ENCODE results near the gene PECR.

Gene PECR

DNA sequence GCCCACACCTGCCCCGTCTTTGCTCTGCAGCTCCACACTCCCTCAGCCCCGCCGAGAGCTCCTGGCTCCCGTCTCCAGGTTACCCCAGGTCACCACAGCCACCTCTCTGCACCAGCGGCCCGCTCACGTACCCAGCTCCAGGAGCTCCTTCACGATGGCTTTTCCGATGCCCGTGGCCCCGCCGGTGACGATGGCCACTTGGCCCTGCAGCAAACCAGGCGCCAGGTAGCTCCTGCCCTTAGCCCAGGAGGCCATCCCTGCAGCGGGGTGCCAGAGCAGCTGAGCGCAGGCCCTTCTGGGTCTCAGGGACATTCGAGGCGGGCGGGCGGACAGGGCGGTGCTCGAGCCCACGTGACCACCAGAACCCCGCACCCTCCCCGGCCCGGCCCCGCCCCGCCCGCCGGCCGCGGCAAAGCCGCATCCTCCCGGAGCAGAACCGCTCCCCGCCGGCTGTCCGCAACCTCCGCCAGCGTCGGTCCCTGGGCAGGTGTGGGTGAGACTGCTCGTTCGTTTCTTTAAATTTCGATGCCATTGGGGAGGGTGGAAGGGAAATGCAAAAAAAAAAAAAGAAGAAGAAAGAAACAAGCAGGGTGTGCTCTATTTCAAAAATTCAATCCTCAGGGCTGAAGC, at the start of gene PECR, which contains the start of gene TMEM169:
Gene PECR (minus strand): TSS at position 323 of the 630 bp plus-strand sequence. CDS start 68 bp downstream, at position 255.
Gene TMEM169 (plus strand): TSS at position 433 of the 630 bp plus-strand sequence. CDS start 14,045 bp downstream, outside the sequence.
- DNase-seq (ENCODE audit: low read depth) = peak; percentile 62

DNA sequence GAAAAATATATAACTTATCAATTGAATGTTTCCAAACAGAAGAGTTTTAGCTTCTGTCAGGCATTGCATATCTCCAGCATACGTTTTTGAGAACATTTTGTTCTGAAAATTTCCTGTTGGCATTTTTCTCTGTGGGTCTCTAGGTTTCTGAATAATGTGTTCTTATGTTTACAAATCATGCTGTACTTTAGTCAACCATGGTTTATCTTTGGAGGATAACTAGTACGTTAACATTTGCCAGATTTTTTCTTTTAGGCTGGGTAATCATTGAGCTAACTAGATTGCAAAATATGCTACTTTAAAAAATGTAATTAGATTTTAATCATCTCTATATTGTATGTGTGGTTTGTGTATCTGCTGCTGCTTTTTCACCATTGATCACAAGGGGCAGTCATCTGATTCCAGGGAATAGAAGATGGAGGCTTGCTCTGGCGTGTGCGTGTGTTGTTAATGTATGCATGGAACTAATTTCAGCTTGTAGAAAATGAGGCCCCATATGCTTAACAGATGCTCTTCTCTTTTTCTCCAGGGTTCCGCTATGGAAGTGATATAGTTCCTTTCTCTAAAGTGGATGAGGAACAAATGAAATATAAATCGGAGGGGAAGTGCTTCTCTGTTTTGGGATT, 48.9 kb upstream of the PECR start:
- no peak for DNase-seq (ENCODE audit: low read depth)

DNA sequence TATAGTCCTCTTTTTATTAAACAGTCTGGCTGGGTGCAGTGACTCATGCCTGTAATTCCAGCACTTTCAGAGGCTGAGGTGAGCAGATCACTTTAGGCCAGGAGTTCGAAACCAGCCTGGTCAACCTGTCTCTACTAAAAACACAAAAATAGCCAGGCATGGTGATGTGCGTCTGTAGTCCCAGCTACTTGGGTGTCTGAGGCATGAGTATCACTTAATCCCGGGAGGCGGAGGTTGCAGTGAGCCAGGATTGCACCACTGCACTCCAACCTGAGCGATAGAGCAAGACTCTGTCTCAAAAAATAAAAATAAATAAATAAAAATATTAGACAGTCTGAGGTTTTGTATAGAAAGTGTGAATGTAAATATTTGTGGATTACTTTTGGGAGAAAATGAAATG, 45.3 kb upstream of the PECR start:
- DNase-seq (ENCODE audit: low read depth) = no peak

DNA sequence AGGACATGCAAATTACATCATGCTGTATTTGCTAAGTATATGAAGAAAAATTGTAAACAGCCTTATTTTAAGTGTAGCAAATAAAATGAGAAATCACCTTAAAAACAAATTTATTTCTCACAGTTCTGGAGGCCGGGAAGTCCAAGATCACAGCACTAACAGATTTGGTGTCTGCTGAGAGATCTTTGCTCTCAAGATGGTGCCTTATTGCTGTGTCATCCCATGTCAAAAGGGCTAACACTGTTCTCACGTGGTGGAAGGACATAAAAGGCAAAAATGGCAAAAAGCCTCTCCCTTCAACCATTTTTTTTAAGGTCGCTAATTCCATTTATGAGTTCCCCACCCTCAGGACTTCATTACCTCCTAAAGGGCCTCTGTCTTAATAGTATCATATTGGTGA, 39.6 kb upstream of the PECR start:
- no peak for DNase-seq (ENCODE audit: low read depth)

DNA sequence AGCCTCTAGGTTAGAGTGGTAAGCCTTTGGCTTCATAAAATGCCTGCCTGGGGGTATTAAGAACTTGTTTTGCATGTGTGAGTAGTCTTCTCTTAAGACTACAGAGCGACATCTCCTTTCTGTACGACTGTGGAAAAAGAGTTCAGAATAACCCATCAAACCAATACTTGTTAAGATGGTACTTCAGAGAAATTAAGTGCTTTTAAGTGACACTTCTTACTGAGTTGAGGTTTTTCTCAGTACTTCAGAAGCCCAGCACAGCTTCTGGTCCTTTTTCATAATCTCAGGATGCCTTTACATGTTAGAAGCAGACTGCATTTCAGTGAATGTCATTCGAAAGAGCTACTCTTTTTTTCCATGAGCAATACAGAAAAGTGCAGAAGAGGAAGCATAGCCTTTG, 38.4 kb upstream of the PECR start:
- DNase-seq (ENCODE audit: low read depth) = no peak

DNA sequence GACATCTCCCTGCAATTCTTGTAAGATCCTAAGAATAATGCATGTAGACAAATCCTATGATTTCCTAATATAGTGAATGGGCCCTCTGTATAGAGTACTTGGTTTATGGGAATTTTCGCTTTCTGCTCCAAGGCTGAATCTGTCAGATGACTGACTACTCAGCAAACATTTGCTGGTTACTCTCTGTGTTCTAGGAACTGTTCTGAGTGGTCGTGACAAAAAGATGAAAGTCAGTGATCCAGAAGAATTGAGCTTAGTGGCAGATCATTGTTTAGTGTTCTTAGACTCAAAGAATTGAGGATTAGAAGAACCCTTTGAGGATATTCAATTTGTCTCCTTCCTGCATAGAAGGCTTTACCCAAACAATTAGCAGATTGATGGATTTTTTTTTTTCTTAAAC, 37.5 kb upstream of the PECR start:
- DNase-seq (ENCODE audit: low read depth) = no peak

DNA sequence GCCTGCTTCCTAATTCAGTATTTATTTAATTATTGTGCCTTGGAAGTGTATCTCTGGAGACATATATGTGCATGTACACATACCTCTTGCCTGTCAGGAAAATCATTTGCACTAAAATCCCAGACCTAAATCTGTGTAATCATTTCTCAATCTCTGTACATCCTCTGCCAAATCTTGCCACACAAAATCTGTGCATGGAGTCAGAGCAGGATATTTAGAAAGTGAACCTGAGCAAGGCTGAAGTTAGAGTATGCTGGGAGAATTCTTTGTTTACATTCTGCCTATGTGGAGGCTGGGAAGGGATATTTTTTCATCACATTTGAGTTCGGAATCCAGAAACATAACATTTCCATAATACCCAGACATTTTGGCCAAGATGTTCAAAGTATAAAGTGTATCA, 36.9 kb upstream of the PECR start:
- no peak for DNase-seq (ENCODE audit: low read depth)

DNA sequence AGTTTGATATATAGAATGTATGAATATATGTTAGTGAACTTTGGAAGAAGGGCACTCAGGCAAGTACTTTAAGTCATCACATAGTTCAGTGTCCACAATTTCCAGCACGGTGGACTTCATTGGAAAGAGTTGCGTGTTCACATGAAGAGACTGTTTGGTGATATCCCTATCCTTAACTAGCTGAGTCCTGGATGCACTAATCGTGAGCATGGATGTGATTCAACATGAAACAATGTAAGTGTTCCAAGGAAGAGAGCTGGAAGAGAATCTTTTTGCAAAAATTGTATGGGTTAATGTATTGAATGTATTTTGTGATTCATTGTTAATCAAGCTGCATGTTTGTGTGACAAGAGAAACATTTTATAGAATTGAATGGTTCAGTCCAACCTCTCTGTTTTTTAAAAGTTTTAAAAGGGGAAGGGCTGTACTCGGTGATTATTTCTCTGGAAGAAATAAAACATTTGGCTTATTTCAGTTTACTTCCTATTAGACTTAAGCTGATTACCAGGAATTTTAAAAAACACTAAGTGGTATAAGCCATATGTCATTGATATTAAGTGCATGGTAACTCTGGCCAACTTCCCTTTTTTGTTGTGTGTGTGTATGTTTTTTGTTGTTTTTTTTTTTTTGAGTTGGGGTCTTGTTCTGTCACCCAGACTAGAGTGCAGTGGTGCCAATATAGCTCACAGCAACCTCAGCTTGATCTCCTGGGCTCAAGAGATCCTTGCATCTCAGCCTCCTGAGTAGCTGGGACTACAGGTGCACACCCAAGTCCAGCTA, 36.1 kb upstream of the PECR start:
- no peak for DNase-seq (ENCODE audit: low read depth)

DNA sequence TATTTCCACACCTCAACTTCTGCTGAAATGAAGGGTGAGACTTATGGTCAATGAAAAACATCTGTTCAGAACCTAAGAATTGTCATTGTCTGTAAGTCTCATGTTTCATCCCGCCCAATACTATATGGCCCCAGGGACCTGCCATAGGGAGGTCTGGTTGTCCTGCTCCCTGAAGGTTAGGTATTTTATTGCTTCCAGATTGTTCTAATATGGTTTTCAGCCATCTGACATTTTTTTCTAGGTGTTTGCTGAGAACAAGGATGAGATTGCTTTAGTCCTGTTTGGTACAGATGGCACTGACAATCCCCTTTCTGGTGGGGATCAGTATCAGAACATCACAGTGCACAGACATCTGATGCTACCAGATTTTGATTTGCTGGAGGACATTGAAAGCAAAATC, 34.8 kb upstream of the PECR start:
- DNase-seq (ENCODE audit: low read depth) = no peak

DNA sequence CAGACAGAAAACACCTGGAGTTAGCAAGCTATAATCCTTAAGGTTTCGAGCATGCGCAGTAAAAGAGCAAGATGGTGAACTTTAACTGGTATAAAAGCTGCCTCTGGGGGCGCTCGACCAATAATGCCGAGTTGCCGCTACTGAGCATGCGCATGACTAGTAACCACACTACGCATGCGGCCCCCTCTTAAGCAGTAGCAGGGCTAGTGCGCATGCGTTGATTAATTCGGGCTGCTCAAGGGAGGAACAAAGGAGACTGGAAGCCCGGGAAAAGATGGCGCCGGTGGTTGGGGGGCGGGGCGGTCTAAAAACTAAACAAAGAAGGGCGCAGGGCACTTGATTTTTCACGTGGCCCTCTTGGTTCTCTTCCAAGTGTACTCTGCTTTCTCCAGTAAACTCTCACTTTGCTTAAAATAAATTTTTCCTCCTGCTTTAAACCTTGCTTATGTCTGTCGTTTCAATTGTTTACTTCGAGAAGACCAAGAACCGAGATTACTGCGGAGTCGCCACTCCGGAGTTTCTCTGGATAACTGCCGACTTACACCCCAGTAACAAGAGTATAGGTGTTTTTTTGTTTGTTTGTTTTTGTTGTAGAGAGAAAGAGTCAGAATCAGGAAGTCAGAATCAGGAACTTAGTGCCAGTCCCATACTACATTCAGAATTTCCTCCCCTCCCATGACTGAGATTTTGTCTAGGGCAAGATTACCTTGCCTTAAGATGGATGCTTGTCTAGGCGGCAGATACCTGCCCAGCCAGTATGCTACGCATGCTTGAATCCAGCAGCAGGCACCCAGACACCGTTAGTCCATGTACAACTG, 33.3 kb upstream of the PECR start:
- DNase-seq (ENCODE audit: low read depth) = peak; percentile 94

DNA sequence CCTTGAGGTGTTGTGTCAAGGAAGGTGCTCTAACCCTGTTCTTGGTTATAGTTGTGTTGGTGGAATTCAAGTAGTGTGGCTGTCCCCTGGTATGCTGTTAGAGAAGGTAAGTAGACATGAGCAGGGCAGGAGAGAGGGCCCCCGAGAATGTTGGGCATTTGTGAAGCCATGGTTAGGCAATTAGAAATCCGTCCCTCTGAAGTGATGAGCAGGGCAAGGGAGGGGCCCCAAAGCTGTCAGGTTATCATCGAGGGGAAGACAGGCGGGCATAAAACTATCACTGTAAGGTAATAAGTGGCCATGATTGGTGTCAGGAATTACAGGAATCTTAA, 32.7 kb upstream of the PECR start:
- no peak for DNase-seq (ENCODE audit: low read depth)

DNA sequence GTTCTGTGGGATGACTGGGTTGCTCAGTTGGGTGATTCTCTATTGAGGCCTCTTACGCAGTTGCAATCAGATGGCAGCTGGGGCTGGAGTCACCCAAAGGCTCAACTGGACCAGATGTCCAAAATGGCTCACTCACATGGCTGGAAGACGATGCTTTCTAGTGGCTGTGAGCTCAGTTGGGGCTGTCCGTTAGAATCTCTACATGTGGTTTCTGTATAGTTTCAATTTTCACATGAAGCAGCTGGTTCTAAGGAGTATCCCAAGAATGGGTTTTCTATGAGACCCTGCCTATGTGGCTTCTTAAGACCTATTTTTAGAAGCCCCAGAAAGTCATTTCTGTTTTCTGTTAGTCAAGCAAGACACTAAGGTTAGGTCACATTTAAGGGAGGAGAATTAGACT, 32.0 kb upstream of the PECR start:
- DNase-seq (ENCODE audit: low read depth) = no peak

DNA sequence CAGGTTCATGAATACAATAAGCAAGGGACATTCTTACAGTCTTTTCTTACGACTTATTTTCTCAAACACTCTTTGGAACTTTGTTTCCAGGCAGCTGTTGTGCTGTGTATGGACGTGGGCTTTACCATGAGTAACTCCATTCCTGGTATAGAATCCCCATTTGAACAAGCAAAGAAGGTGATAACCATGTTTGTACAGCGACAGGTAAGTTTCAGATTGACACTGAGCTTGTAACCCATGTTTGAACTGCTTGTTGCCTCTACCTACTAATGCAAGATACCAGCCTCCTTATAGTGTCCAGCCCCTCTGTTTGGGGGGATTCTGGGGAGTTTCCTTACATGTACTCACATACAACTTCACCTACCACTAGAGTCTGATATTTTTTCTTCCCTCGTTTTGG, 31.3 kb upstream of the PECR start:
- no peak for DNase-seq (ENCODE audit: low read depth)

DNA sequence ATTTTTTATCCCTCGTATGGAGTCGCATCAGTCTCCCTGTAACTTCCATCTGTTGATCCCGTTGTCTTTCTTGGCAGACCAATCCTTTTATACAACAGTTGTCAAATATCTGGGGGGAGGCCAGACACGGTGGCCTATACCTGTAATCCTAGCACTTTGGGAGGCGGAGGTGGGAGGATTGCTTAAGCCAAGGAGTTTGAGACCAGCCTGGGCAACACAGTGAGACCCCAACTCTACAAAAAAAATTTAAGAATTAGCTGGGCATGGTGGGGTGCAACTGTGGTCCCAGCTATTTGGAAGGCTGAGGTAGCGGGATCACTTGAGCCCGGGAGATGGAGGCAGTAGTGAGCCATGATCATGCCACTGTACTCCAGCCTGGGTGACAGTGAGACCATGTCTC, 29.5 kb upstream of the PECR start:
- DNase-seq (ENCODE audit: low read depth) = no peak

DNA sequence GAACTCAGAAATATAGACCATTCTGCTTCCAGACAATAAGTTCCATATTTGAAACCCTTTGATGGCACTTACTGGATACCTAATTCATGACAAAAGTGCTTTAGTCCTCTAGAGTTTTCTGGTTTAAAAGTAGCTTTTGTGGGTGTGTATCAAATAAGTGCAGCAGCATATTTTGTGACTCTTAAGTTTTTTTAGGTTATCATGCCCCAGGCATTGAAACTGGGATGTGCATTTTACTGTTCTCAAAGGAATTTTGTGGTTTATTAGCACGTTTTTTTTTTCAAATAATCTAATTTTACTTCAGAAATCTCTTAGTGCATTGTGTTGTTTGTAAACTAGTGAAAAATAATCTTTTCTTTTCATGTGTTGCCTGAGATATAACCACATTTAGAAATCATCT, 29.0 kb upstream of the PECR start:
- no peak for DNase-seq (ENCODE audit: low read depth)

DNA sequence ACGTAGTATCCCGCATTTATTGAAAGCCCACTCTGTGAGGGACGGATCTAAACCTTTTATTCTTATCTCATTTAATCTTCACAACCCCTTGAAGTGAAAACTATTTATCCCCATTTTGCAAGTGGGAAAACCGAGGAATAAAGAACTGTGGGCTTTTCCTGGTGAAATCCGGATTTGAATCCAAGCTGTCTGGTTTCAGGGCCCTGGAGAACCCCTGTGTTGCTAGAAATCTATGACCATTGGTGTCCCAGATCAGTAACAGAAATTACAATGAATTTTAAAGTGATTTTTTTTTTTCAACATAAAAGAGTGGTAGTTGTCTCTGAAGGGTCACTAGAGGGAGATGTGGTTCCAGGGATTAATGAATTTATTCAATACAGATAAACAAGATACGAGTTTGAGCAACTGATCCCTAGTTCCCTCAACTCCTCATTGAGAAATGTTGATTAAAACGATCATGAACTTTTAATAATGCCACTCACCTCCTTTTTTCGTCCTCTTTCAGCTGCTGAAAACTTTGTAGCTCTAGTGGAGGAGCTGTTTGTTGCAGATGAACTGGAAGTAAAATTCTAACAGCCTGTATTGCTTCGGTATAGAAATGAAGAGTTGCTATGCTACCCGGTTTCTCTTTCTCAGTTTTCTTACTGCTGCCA, 28.5 kb upstream of the PECR start:
- DNase-seq (ENCODE audit: low read depth) = no peak

DNA sequence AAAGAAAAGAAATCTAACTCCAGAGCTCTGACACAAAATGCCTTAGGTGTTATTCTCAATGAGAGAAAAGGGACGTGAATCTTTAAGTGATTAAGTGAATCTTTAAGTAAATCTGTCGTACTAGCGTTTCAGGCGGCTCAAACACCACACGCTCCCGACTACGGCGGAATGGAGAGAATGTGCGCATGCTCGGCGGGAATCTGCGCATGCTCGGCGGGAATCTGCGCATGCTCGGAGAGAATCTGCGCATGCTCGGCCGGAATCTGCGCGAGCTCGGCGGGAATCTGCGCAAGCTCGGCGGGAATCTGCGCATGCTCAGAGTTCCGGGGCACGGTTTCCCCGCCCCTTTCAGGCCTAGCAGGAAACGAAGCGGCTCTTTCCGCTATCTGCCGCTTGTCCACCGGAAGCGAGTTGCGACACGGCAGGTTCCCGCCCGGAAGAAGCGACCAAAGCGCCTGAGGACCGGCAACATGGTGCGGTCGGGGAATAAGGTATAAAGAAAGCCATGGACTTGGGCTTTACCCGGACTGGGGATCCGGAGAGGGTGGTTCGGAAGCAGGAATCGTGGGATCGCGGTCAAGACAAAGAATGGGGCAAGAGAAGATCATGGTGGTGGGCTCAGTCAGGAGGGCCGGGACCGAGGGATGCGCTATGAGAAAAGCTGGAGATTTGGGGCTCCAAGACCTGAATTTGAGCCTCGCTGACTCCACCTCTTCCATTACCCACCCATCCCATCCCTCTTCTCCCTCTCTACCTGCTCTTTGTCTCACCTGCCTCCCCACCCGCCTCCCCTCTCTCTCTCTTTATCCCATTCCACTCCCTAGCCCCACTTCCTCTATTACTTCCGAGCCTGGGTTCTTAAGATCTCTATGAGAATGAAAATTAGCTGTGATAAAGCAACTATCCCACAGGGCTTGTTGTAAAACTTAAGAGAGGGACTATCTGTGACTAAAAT, 27.6 kb upstream of the PECR start, which contains the start of gene XRCC5:
Gene XRCC5 (plus strand): TSS at position 382 of the 955 bp plus-strand sequence. CDS start 89 bp downstream, at position 471.
- peak; percentile 96 for DNase-seq (ENCODE audit: low read depth)

DNA sequence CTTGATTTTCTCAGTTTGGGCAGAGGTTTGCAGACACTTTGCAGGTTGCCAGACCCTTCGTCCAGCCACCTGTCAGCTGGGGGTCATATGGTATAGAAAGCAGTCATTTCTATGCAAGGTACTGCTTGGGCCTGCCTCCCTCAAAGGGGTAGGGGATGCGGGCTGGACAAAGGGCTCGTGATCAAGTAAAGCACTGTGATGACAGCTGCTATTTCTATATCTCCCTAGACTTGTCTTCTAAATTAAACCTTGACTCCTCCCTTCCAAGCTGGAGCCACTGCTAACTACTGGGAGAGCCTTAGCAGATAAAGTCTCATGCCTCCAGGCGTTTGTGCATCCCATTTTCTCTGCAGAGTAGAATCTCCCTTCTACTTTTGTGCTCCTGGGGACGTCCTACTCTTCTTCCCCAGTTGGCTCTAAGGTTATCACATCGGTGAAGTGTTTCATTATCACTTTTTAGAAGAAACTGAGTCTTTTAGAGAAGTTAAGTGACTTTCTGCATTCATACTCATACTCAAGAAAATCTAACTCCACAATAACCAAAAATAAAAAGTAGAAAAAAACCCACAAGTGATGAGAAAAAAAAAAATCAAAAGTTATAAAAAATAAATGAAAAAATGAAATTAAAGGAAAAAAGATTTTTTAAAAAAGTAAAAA, 26.8 kb upstream of the PECR start:
- no peak for DNase-seq (ENCODE audit: low read depth)

DNA sequence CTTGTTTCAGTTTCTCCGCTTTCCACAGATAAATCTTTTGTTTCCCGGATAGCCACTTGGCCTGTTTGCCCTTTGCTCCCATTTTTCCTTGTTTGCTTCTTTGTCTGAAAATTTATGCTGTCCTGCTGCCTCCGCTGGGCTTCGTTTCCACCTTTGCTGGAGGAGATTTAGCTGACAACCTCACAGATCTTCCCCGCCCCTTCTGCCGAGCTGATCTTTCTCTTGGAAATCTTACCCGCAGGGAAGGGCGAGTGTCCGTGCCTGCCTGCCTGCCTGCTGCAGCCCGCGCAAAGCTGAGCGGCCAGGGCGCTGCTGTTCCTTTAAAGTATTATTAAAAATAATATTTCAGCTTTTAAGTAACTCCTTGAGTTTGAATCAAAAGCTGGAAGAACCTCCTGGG, 26.2 kb upstream of the PECR start:
- DNase-seq (ENCODE audit: low read depth) = no peak

DNA sequence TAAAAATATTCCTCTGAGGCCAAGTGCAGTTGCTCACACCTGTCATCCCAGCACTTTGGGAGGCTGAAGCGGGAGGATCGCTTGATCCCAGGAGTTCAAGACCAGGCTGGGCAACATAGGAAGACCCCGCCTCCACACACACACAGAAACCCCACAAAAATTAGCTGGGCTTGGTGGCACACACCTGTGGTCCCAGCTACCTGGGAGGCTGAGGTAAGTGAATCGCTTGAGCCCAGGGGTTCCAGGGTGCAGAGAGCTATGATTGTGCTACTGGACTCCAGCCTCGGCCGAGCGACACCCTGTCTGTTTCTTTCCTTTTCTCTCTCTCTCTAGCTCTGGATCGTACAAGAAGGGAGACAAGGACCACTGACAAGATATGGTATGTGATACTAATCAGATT, 25.7 kb upstream of the PECR start:
- DNase-seq (ENCODE audit: low read depth) = no peak

Data from activated gamma-delta T cell treated with anti-CD3 and anti-CD28 coated beads, Interleukin-2, amount 50 U/mL, for 16 hours (primary cell).